GM12878 (cell line): ENCODE results near the gene C17orf113.

Experiments
- CBX5 ChIP-seq: sonication (generic); IDR thresholded peaks from 2 replicates; pipeline ENCODE4 v1.6.1; 2016; ENCODE audit warnings: low read depth, moderate library complexity, mild to moderate bottlenecking, inconsistent platforms
- EP300 ChIP-seq, 2 experiments: fragments of 150-350 bp in 1 of 2; IDR thresholded peaks; 2 replicates each; pipeline ENCODE4 v1.6.1; 2011 to 2012; ENCODE audit warnings: low read depth in 2 of 2, low read length in 2 of 2, borderline replicate concordance in 1 of 2, improper control_type of control experiment in 1 of 2, inconsistent platforms in 1 of 2; ENCODE audit not compliant: control insufficient read depth in 1 of 2
- HDAC6 ChIP-seq: fragments of 200-600 bp; sonication (generic); IDR thresholded peaks from one replicate; pipeline ENCODE4 v1.8.0; 2017; ENCODE audit warnings: antibody characterized with exemption; ENCODE audit not compliant: unreplicated experiment
- HDGF ChIP-seq: fragments of 450-650 bp; IDR thresholded peaks from 2 replicates; pipeline ENCODE4 v1.6.1; 2016; ENCODE audit warnings: antibody characterized with exemption
- NFYB ChIP-seq: IDR thresholded peaks from 2 replicates; pipeline ENCODE4 v1.6.1; 2011; ENCODE audit warnings: low read depth, mild to moderate bottlenecking, low read length, improper control_type of control experiment, moderate library complexity; ENCODE audit not compliant: insufficient read depth
- NRF1 ChIP-seq: conservative IDR thresholded peaks from 2 replicates; pipeline ENCODE4 v1.6.1; 2011; ENCODE audit warnings: mild to moderate bottlenecking, low read depth, low read length, improper control_type of control experiment
- POLR2A ChIP-seq: IDR thresholded peaks from 2 replicates; pipeline ENCODE4 v1.6.1; 2011; ENCODE audit warnings: low read depth, mild to moderate bottlenecking, low read length
- POLR2AphosphoS5 ChIP-seq: IDR thresholded peaks from 2 replicates; pipeline ENCODE4 v1.6.1; 2011; ENCODE audit warnings: mild to moderate bottlenecking, low read length, inconsistent platforms
- RAD21 ChIP-seq: IDR thresholded peaks from 2 replicates; pipeline ENCODE4 v1.6.1; 2011; ENCODE audit warnings: mild to moderate bottlenecking, low read depth, low read length, moderate library complexity; ENCODE audit not compliant: insufficient read depth
- RELA ChIP-seq: fragments of 450-650 bp; IDR thresholded peaks from 2 replicates; pipeline ENCODE4 v1.8.0; 2014; ENCODE audit warnings: borderline replicate concordance; ENCODE audit not compliant: partially characterized antibody
- REST ChIP-seq: IDR thresholded peaks from 2 replicates; pipeline ENCODE4 v1.6.1; 2012; ENCODE audit warnings: mild to moderate bottlenecking, low read depth, low read length

DNA sequence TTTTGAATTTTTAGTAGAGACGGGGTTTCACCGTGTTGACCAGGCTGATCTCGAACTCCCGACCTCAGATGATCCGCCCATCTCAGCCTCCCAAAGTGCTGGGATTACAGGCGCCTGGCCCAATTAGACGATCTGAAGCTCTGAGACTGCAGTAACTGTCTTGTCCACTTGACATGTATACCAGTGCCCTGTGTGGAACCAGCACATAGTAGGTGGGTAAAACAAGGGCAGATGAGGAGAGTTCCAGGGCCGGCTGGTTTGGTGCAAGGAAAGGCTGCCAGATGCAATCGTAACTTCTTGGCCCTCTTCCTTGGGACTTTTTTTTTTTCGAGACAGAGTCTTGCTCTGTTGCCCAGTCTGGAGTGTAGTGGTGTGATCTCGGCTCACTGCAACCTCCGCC is 3.1 kb downstream of the C17orf113 start:
- TF ChIP-seq POLR2A (no peak), EP300 (IDR thresholded peaks at IDR 0.05; ENCODE audit: borderline replicate concordance in 1 of 2, control insufficient read depth in 1 of 2, low read depth in 2 of 2, low read length in 2 of 2) (no peak), CBX5 (no peak), NRF1 (no peak), HDAC6 (no peak), NFYB (no peak), REST (no peak), RELA (no peak), HDGF (no peak), POLR2AphosphoS5 (no peak), RAD21 (no peak)
